Caki2 (cell line): ENCODE measurements around the gene YJEFN3. TPM values are rescaled to one million over a fixed set of nuclear protein-coding genes. Genes with fewer than 3 reads are reported as not detected.

ENCODE experiments used
- DNase-seq: peaks from one replicate; pipeline ENCODE4 v3.0.0-alpha.2; 2015; ENCODE audit warnings: low read depth
- in situ Hi-C: cut with HindIII; loops from 2 replicates; pipeline ENCODE4 v1.10.0; 2016; ENCODE audit warnings: low sequenced_read_pairs, low pct_unique_long_range_greater_than_20kb, mixed read lengths
- total RNA-seq: library from RNA; depleted of rRNA; stranded (reverse); fragments of >200 nt; shearing (Covaris generic); gene quantifications from 2 replicates; pipeline ENCODE4 v1.2.3, GENCODE V29; 2014; ENCODE audit warnings: low replicate concordance

YJEFN3 gene
- total RNA-seq, 1 experiment from 2014 or later, result 2.5 TPM

GRCh38 chr19:19493841-19494546, 34.7 kb upstream of the YJEFN3 start:
- in situ Hi-C loops, result no loop called here
- DNase-seq, result no peak

- no peak for DNase-seq
- in situ Hi-C loops, result no loop called here
Measured at GRCh38 chr19:19495614-19496603, 32.8 kb upstream of the YJEFN3 start.

GRCh38 chr19:19498255-19498991, 30.3 kb upstream of the YJEFN3 start:
- in situ Hi-C loops, result no loop called here
- DNase-seq, result no peak

- DNase-seq, result no peak
- in situ Hi-C loops, result no loop called here
Measured at GRCh38 chr19:19499272-19499995, 29.3 kb upstream of the YJEFN3 start.

DNA sequence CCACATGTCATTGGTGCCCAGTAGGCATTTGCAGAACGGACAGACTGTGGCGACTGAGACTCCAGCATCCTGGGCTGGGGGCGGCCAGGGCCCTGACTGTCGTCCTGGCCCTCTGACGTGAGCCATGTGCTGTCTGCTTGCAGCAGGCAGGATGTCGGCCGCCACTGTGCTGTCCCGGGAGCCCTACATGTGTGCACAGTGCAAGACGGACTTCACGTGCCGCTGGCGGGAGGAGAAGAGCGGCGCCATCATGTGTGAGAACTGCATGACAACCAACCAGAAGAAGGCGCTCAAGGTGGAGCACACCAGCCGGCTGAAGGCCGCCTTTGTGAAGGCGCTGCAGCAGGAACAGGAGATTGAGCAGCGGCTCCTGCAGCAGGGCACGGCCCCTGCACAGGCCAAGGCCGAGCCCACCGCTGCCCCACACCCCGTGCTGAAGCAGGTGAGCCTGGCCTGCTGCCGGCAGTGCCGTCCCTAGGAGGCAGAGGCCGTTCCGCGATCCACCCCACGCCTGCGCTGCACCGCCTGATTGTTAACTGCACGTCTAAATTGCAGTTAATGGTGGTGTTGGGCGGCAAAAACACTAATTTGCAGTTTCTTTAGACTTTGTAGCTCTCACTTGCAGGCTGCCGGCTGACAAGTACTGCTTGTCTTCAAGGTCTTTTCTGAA, 27.6 kb upstream of the YJEFN3 start:
- in situ Hi-C loops, result no loop called here
- no peak for DNase-seq

DNA sequence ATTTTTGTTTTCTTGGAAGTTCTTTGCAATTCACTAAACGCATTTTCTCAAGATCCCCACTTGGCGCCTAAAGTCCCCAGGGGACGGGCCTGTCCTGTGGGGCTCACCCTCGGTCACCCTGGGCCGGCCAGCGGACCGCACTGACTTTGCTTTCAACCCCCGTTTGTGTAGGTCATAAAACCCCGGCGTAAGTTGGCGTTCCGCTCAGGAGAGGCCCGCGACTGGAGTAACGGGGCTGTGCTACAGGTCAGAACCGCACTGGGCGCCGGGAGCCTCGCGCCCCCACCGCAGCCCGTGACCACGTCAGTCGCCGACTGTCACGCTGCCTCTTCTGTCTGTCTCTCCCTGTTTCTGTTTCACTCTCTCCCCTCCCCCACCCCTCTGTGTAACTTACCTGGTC, 26.9 kb upstream of the YJEFN3 start:
- in situ Hi-C loops, result no loop called here
- DNase-seq, result no peak

GRCh38 chr19:19502281-19502680, 26.4 kb upstream of the YJEFN3 start:
- in situ Hi-C loops, result no loop called here

GRCh38 chr19:19502808-19503602, 25.7 kb upstream of the YJEFN3 start:
- in situ Hi-C loops, result no loop called here
- no peak for DNase-seq

More at GRCh38 chr19:19502281-19502680, 26.4 kb upstream of the YJEFN3 start:
- DNase-seq, result no peak

DNA sequence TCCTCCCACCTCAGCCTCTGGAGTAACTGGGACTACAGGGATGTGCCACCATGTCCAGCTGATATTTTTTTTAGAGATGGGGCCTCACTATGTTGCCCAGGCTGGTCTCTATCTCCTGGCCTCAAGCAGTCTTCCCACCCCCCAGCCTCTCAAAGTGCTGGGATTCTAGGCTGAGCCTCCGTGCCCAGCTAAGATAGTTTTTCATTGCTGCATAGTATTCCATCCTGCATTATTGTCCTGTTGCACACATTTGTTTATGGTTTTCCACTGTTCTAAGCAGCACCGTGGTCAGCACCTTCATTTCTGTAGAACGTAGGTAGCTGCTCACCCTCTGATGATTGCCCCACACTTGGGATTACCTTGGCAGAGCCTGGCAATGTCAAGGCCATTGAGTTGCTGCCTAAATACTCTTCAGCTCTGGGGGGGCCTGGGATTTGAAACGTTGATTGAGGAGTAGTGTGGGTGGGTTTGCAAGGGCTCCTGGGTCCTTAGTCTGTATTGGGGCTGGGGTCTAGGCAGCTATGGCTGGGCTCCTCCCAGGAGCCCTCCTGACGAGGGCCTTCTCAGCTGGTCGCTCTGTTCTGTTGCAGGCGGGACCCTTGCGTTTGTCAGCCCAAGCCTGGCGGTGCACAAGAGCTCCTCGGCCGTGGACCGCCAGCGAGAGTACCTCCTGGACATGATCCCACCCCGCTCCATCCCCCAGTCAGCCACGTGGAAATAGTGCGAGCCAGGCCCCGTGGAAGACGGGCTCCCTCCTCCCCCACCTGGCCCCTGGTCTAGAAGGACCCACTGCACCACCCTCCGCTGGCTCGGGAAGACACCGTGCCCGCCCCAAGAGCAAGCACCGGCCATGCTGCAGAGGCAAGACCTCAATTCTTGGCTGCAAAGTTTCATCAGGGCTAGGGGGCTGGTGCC, 23.7 kb upstream of the YJEFN3 start:
- DNase-seq, result no peak
- in situ Hi-C loops, result no loop called here

GRCh38 chr19:19505669-19506326, 22.9 kb upstream of the YJEFN3 start:
- no peak for DNase-seq
- in situ Hi-C loops, result no loop called here

GRCh38 chr19:19506592-19506991, 22.1 kb upstream of the YJEFN3 start:
- in situ Hi-C loops, result no loop called here
- no peak for DNase-seq

DNA sequence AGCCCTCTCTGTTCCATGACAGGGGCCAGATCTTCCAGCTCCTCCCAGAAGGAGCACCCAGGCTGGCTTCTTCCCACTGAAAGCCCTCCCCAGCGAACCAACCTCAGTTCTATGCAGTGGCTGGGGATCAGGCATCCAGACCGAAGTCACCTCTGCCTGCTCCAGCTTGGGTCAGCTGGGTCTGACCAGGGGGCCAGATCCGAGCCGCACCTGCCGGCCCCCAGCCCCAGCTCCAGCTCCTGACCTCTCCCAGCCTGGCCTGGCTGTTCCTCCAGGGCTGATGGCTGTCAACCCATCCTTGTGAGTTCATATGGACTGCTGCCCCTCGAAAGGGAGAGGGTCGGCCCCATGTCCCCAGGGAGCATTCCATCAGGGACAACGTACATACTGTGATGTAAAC, 21.4 kb upstream of the YJEFN3 start:
- in situ Hi-C loops, result no loop called here
- DNase-seq, result no peak

GRCh38 chr19:19508217-19508616, 20.5 kb upstream of the YJEFN3 start:
- in situ Hi-C loops, result no loop called here

DNA sequence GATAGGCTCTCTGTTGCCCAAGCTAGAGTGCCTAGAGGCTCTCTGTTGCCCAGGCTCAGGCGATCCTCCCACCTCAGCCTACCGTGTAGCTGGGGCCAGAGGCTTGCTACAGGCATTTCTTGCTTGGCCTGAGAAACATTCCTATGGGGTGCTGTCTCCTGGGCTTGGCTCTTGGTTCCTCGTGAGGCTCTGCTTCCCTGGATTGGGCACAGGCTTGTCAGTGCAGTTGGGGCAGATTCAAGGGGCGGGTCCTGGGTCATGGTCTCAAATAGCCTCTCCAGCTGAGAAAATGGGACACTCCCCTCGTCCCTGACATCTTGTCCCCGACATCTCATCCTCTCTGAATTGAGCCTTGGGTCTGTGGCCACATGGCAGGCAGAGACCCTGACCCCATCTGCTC, 18.3 kb upstream of the YJEFN3 start:
- in situ Hi-C loops, result no loop called here
- DNase-seq, result no peak

More at GRCh38 chr19:19508217-19508616, 20.5 kb upstream of the YJEFN3 start:
- no peak for DNase-seq

DNA sequence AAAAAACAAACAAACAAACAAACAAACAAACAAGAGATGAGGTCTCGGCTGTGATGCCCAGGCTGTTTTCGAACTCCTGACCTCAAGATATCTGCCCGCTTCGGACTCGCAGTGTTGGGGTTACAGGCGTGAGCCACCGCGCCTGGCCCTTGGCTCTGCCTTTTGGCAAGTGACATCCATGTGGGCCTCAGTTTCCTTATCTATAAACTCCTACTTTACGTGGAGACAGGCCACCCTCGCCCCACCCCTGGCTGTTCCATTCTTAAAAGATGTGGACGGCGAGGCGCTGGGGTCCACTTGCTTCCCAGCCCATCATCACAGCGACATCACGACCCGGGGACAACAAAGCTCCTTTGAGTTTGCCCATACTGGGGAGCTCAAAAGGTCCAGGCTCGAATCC, 15.0 kb upstream of the YJEFN3 start:
- DNase-seq, result no peak
- in situ Hi-C loops, result no loop called here
